NCI-H1048 (cell line): Measurements from ENCODE around the gene LRCH2.

Source experiments
- DNase-seq: peaks from one replicate; lab custom pipeline; 2025; lab: John Stamatoyannopoulos, UW

Gene LRCH2

DNA sequence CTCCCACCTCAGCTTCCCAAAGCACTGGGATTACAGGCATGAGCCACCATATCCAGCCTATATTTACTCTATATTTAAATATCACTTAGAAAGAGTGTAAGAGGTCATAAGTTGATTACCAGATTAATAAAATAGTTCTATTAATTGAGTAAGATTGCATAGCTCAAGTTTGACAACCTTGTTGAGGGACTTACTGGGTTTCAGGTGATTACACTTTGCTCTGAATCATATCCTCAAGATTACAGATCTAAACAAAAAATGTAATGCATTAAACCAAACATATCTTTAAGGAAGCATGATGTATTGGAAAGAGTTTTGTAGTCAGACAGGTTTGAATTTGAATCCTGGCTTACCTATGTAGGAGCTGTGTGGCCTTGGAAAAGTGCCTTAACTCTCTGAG, 168.6 kb downstream of the LRCH2 start:
- DNase-seq, result no peak
